SK-N-DZ (cell line): ENCODE results near the gene PCSK2. TPM values are rescaled to one million over a fixed set of nuclear protein-coding genes. Genes with fewer than 3 reads are reported as not detected.
"Not testable (repeated sequence)": the region's sequence is repeated elsewhere in the genome, so short reads cannot be mapped to it uniquely, and the experiment has no call there.

Source experiments
- DNase-seq: peaks from one replicate; pipeline ENCODE4 v3.0.0-alpha.2; 2015; ENCODE audit warnings: low spot score
- polyA plus RNA-seq, 2 experiments: library from polyadenylated mRNA; depleted of rRNA; stranded (reverse); fragments of >200 nt; gene quantifications; 2 replicates each; pipeline ENCODE4 v1.2.3, GENCODE V29; 2014

The PCSK2 gene, protein sequence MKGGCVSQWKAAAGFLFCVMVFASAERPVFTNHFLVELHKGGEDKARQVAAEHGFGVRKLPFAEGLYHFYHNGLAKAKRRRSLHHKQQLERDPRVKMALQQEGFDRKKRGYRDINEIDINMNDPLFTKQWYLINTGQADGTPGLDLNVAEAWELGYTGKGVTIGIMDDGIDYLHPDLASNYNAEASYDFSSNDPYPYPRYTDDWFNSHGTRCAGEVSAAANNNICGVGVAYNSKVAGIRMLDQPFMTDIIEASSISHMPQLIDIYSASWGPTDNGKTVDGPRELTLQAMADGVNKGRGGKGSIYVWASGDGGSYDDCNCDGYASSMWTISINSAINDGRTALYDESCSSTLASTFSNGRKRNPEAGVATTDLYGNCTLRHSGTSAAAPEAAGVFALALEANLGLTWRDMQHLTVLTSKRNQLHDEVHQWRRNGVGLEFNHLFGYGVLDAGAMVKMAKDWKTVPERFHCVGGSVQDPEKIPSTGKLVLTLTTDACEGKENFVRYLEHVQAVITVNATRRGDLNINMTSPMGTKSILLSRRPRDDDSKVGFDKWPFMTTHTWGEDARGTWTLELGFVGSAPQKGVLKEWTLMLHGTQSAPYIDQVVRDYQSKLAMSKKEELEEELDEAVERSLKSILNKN
- not detected in 2 replicates for polyA plus RNA-seq (2014; cell fraction: cytosol; rRNA removed)
- not detected in 2 replicates for polyA plus RNA-seq (2014; cell fraction: nucleus; rRNA removed)

DNA sequence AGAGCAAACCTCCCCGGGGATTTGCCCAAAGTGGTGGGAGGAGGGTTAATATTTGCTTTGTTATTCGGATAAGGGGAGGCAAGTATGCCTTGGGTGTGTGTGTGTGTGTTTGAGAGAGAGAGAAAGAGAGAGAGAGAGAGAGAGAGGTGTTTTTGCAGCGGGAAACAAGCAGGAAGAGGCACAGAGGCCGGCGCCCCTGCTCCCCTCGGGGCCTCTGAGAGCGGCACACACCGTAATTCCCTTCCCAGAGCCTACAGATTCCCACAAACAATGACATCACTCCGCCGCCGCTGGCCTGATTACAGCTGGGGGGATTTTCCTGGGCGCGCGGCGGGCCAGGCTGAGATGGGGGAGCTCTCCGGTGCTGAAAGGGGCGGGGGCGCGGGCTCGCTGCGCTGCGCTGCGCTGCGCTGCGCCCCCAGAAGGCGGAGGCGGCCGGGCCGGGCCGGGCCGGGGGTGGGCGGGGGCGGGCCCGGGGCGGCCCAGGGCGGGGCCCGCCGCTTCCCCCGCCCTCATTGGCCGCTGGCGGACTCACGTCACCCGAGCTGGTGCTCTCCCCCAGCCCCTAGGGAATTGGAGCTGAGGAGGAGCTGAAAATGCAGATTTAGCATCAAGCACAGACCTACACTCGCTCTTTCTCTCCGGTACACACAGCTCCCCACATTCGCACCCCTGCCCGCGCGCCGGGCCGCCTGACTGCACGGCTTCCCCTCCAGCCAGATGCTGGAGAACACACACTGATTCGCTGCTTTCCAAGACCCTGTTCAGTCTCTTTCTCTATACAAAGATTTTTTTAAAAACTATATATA, at the start of gene PCSK2:
Gene PCSK2, plus strand, starts transcription at position 631 of the 809 bp plus-strand sequence. CDS start 266 bp downstream, outside the sequence.
- peak; percentile 90 for DNase-seq

DNA sequence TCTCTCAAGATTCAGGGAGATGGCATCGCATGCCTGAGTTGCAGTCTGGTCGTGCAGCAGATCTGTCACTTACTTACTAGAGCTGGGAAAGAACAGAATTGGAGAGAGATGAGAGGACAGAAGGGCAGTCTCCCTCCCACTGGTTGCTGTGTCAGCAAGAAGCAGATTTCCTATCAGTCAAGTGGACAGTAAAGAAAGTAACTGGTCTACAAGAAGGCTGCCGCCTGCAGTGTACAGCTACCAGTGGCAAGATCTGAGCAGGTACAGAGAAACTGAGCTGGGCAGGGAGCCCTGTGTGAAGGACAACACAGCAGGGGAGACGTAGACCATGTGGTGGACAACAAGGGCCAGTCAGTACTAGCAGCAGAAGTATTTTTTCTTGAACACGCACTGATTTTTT, 49.5 kb upstream of the PCSK2 start:
- DNase-seq, result no peak

DNA sequence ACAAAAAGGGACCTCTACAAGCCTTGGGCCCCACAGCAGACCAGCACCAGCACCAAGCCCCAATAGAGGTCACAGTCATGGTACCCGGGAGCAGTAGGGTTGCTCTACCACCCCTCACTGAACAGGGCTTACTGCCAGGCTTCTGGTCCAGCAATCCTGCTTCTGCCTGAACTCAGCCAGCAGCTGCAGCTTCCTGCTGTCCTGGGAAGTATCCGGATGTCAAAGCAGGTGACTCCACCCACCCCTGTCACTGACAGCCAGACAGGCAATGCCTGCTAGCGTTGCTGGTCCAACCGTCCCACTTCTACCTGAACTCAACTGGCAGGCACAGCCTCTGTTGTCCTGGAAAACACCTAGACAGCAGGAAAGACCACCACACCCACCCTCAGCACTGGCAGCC, 47.0 kb upstream of the PCSK2 start:
- no peak for DNase-seq

DNA sequence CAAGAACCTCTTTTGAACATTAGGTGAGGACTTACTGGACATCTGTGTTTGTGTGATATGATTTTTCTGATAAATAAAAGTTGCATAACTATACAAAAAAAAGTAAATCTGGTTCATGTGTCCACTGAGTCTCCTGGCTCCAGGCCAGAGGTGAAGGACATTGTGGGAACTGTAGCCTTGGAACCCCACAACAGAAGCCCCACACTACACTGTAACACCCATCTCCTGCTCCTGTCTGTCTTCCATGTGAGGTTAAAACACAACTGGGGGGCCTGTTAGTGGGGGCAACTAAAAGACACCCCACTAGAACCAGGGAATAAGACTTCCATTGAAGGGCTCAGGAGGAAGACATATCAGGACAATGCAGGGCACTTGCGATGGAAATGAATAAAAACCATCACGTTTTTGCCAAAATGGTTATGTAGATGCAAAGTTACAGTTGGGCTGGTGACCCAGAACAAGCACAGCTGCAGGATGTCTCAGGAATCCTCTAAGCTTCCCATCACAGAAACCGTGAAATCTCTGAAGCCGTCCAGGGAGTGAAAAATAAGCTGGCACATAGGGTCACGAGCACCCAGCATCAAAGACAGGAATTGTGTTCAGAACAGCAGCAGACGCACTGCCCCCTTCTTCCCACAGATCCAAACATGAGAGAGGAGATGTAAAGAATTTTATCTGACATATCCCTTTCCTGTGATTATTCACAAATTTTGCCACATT, 36.7 kb upstream of the PCSK2 start:
- no peak for DNase-seq

DNA sequence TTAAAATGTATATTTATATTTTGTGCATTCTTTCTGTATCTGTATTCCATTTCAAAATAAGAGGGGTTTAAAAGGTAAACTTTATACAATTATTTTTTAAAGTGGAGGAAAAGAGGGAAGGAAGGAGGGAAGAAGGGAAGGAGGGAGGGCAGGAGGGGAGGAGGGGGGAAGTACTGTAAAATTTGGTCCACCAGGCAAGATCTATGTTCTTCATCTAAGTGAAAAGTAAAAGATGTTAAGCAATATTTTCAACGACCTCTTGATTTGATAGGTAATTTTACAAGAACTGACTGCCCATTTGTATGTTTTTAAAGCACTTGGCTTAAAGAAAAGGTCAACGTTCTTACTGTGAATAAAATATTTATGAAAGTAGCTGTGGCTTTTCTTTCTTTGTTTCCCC, 29.8 kb upstream of the PCSK2 start:
- DNase-seq, result no peak

DNA sequence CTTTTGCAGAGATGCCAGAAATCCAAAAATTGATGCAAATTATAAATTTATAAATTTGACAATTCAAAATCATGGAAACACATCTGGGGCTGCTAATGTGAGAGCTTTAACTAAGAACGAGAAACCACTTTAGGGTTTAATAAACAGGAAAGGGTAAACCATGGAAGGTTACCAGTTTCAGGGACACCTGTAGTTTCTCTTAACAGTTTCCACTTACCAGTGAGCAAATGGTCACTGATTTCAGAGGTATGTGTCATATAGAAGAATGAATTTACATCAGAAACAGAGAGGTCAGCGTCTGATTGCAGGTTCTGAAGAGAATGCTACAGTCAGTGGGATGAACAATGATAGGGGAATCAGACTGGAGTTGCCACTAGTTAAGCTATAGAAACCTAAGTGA, 24.8 kb upstream of the PCSK2 start:
- DNase-seq, result no peak

DNA sequence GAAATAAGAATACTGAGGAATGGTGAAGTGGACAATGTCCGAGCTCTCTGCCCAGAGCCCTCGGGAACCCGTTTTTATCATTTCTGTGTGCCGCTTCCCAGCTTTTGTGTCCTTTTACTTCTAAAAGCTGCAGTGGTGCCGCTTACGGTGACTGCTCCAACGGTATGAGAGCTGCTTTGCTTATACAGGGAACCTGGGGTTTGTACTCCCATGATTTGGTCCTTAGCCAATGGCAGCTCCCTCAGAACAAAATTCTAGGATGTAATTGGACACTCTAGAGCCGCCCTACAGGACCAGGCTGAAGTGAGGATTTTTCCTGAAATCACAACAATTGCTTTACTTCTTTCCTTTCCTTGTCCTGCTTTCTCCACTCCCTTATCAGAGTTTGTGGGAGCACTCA, 24.2 kb upstream of the PCSK2 start:
- DNase-seq, result peak; percentile 5

DNA sequence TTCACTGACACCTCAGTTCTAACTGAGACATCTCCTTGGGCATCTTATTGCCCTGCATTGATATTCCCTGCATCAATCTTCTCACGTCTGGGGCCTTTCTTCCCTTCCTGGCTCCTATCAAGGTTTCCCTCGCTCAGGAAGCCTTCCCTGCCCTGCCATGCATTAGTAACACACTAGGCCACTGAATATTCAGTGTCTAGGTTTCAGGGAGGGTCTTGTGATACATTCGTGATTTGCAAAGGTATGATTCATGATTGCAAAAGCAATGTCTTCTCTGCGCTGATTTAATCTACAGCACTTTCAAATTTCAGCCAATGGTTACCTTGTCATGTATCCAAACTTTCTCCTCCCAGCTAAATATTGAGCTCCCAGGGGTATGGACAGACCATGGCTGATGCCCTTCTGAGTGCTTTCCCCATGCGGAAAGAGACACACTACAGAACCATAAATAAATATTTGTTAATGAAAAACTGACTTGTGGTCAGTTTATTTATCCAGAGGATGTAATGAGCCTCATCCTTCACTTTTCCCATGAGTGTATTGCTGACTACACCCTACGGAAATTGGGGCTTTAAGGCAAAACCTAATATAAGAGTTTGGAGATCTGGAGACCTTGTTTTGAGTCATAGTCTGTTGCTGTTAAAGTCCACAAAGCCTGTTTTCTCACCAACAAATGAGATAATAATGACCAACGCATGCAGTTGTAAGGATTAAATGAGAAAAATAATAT, 21.6 kb upstream of the PCSK2 start:
- DNase-seq, result no peak

DNA sequence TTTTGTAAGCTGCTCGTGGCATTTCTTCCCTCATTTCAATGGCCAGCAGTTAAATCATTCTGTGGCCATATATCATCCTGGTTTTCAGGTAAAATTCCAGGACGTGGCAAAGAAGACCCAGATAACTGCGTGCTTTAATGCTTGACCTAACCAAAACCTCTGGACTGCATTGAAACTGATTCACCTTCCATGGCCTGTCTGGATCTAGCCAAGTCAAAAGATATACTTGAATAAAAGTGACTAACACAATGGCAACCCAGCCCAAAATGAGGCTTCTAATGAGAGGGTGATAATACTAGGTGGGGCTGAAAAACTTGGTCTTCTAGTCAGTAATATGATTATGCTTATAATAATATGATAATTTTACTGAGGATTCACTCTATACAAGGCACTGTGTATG, 16.5 kb upstream of the PCSK2 start:
- no peak for DNase-seq

DNA sequence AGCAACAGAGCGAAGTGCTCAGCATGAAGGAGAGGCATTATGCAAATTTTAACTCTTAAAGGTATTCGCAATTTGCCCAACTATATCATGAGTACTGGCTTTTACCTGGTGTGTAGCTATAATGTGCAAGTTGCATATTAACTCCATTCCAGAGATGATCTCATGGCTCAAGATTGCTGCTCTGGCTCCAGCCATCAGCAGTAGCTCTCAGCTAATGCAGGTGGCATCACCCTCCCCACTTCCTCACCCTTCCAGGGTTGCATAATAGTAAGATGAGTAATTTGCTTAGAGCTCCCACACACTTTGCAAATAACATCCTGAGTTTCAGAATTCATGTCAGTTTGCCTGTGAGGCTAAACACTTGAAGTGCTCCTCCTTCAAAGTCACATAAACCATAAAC, 15.9 kb upstream of the PCSK2 start:
- DNase-seq, result no peak

DNA sequence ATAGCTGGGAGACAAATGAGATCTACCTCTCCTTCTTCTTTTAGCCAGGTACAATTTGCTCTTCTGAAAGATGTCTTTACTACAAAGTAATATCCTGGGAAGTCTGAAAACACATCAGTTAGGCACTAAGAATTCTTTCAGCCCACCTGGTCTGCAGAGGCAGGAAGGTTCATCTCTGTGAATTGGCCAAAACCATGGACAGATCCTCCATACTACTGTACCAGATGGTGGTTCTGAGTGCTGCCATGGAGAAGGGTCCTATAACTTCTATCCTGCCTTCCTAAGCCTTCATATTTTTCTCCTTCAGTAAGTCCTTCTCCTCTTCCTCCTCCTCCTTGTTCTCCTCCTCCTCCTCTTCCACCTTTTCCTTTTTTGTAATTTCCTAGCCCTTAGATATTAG, 11.7 kb upstream of the PCSK2 start:
- DNase-seq, result no peak

DNA sequence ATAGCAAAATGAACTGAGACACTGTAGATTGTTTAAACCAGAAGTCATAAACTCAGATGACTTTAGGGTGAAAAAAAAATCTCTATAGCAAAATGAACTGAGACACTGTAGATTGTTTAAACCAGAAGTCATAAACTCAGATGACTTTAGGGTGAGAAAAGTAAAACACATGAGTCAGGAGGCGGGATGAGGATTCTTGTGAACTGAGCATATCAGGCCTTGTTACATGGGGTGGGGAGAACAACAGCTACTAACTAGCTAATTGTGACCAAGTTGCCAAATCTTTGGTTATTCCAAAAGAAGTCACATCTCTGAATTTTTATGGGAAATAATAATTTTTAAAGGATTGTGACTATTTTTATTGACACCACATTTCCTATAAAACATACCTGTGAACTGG, 7.0 kb upstream of the PCSK2 start:
- DNase-seq, result not testable (repeated sequence)

DNA sequence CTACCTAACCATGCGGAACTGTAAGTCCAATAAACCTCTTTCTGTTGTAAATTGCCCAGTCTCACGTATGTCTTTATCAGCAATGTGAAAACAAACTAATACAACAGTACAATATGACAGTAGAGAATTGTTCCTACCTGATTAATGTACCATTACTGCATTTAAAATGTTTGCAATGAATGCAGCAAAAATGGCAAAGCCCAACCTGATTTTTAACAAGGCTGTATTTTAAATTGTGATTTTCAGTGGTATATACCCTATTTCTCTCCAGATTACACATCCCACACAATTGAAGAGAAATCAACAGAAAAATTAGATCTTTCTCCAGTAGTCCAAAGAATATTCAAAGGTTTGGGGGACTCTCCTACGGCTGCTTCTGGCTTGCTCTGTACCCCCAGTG, 3.3 kb upstream of the PCSK2 start:
- no peak for DNase-seq

DNA sequence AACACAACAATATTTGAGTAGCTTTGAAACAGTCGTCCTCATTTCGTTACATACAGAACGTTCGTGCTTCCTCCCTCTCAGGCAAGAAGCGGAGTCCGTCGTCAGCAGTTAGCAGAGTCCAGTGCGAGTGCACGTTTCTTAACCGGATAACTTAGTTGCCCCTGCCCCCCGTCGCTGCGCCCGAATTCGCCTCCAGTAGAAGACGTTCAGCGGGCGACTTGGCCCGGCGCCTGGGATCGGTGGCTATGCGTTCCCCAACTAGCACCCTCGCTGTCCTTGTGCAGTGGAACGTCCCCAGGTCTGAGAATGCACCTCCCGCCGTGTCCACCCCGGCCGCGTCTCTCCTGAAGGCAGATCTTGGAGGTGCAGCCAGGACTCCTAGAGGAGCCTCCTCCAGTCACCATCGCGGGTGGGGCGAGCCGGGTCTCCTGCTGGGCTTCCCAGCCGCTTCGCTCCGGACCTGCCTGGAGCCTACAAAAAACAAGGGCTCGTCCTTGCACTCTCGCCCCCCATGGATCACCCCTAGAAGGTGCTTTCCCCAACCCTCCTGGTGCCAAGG, 910 bp upstream of the PCSK2 start:
- peak; percentile 4 for DNase-seq

DNA sequence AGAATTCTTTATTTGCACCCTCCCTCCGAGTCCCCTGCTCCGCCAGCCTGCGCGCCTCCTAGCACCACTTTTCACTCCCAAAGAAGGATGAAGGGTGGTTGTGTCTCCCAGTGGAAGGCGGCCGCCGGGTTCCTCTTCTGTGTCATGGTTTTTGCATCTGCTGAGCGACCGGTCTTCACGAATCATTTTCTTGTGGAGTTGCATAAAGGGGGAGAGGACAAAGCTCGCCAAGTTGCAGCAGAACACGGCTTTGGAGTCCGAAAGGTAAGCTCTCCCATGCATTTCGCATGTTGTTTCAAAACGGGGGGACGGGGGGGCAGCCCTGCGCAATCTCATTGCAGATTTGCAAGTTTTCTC, 357 bp downstream of the PCSK2 start:
- DNase-seq, result no peak

DNA sequence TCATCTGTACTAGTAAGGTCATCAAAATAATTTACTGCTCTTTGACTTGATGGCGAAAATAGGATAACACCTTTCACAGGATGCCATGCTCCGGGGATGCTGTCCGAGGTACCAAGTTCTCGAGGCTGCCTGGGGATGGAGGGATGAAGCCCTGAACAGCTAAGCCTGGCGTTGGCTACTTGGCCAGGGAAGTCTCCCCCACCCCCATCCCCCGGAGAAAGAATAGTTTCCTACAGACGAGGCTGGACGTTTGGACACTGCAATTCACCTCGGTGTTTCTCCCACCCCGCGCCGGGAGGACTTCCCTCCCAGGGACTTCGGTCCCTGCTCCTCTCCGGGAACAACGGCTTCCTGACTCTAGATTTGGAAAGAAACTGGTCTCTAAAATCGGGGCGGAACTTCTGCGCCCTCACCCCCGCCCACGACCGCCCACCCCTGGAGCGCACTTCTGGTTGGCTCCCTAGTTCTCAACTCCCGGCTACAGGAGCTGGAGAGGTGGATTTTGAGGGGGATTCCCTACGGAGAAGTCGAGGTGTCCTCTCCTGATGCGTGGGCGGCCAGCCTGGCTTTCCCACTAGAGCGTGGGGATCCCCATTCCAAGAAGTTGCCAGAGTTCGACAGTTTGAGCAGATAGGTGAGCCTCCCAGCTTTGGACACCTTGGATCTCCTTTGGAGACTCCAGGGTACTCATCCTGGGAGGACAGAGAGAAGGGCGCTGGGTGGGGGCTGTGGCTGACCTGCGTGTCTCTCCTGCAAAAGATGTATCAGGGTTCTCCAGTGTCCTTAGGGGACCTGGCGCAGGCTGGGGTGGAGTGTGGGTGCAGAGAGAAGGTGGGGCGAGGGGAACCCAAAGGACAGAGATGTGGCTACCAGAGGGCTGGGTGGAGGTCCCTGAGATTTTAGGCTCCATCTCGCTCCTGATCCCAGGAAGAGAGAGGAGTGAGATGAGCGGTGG, 1.1 kb downstream of the PCSK2 start:
- no peak for DNase-seq

DNA sequence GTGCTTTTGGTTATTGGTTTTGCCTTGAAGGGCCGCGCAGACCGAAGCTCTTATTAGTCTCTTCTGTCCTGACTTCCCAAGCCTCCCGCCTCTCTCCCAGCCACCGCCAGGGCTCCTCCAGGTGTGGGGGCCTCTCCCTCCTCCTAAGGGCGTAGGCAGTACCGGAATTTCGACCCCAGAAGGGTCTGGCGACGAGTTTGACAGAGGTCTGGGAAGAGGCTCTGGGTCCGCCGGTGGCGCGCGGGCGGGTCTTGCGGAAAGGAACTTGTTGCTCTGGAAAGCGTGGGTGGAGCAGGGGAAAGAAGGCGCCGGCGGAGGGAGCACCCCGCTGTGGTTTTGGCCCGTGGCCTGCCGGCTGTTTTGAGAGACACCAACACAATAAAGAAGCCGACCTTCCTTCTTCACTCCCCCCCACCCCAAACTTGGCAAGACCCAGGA, 1.8 kb downstream of the PCSK2 start:
- DNase-seq, result no peak

DNA sequence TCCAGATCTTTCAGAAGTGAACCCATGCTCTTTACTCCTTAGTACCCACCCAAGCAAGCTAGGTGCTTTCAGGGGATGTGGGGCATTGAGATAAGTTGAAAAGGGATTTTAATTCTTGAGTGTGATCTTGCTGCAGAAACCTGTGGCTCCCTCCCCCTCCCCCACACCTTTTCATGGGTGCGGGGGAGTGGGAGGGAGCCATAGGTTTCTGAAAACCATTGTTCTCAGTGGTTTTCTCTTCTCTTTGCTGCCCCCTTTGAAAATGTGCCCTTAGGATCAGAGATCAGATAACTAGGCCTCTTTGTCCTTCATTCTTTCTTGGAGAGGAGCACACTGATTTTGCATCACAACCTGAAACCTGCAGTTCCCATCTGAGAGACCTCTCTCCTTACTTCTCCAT, 2.4 kb downstream of the PCSK2 start:
- DNase-seq, result no peak

DNA sequence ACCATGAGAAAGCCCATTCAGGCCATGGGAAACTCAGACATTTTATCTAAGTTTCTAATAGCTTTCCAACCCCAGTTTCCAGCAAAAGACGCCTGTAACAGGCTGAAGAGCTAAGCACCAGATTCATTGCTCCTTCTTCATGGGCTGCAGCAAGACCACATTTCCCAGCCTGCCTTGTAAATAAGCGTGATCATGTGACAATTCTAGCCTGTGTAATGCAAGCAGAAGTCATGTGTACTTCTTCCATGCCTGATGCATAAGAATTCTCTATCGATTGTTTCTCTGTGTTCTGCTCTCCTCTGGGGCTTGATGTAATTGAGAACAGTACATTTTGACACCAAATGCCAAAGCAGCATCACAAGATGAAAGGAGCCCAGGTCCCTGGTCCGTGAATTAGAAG, 6.8 kb downstream of the PCSK2 start:
- no peak for DNase-seq
